Thymus (tissue), 11 donors: Measurements from ENCODE around the gene OSTF1. TPM values are rescaled to one million over a fixed set of nuclear protein-coding genes. Genes with fewer than 3 reads are reported as not detected.

Experiments
- DNase-seq, 9 donors: peaks; one replicate each; pipeline ENCODE4 v3.0.0-alpha.2; 2013; ENCODE audit warnings: low spot score in 9 of 9, low read depth in 6 of 9, missing footprints in 1 of 9
- H3K27ac ChIP-seq, 2 donors: one replicate each; pipeline ENCODE4 v1.5.1; 2013; ENCODE audit warnings: control low read depth in 1 of 2, low read depth in 1 of 2, low read length in 1 of 2, mild to moderate bottlenecking in 1 of 2, moderate library complexity in 1 of 2
- H3K27me3 ChIP-seq, 2 donors: one replicate each; pipeline ENCODE4 v1.5.1; 2013; ENCODE audit warnings: low read length in 1 of 2; ENCODE audit not compliant: control insufficient read depth in 2 of 2, insufficient read depth in 1 of 2
- H3K36me3 ChIP-seq, 2 donors: one replicate each; pipeline ENCODE4 v1.5.1; 2013; ENCODE audit warnings: low read length in 1 of 2, mild to moderate bottlenecking in 1 of 2, moderate library complexity in 1 of 2; ENCODE audit not compliant: control insufficient read depth in 2 of 2, insufficient read depth in 2 of 2
- H3K4me1 ChIP-seq, 2 donors: one replicate each; pipeline ENCODE4 v1.5.1; 2013; ENCODE audit warnings: low read length in 2 of 2; ENCODE audit not compliant: control insufficient read depth in 2 of 2, insufficient read depth in 2 of 2
- H3K4me3 ChIP-seq, 2 donors: one replicate each; pipeline ENCODE4 v1.5.1; 2013; ENCODE audit warnings: low read length in 2 of 2, control low read depth in 1 of 2, mild to moderate bottlenecking in 1 of 2
- H3K9me3 ChIP-seq, 2 donors: one replicate each; pipeline ENCODE4 v1.5.1; 2013; ENCODE audit warnings: low read length in 1 of 2, mild to moderate bottlenecking in 1 of 2; ENCODE audit not compliant: control insufficient read depth in 2 of 2, insufficient read depth in 1 of 2
- WGBS: extraction: QIAGEN DNeasy Blood & Tissue Kit; methylation state at CpG from one replicate; pipeline ENCODE4 v1.1.7; 2013; 5-methylcytosine and 5-hydroxymethylcytosine counted together
- polyA plus RNA-seq: library from polyadenylated mRNA; stranded (reverse); fragments of 200-250 nt; gene quantifications from one replicate; pipeline ENCODE4 v1.2.3, GENCODE V29; 2013
- total RNA-seq: library from RNA; stranded (reverse); fragments of 120-200 nt; gene quantifications from one replicate; pipeline ENCODE4 v1.2.4, GENCODE V29; 2013
- donor health status: healthy.

The OSTF1 gene
- total and polyA plus RNA-seq, 2 donors: 54.8 to 80.5 TPM

DNA sequence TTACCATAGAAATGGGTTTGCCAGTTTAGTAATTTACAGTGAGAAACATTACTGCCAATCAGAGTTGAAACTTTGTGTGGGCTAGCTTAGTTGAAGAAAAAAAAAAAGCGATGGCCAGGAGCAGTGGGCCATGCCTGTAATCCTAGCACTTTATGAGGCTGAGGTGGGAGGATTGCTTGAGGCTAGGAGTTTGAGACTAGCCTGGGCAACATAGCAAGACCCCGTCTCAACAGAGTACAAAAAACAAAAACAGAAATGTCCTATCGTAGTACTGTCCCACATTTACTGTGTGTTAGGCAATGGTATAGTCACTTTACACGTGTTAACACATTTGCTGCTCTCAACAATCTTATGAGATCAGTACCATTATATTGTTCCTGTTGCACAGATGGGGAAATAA, 2.3 kb downstream of the OSTF1 start:
- peaks cover 11 to 15% of the 10 kb centered on the region in 2 donors for H3K4me1 ChIP-seq
- no peaks in the 10 kb centered on the region for H3K27me3 ChIP-seq

DNA sequence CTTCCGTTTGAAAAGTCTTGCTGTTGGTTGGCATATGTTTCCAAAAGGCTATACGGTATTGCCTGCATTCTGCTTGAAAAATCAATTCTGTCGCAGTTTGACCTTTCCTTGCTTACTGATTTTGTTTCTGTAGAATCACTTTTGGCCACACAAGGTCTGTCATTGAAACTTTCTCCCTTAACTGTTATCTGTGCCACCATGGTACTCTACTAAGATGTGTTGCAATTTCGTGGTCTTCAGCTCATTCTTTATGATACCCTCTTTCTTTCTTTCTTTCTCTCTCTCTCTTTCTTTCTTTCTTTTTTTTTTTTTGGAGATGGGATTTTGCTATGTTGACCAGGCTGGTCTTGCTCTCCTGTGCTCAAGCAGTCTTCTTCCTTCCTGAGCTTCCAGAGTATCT, 4.5 kb downstream of the OSTF1 start:
- H3K27ac ChIP-seq: no peak overlapping the region

More for the DNA sequence above, 2.3 kb downstream of the OSTF1 start:
- Histone ChIP-seq H3K4me3 (no peak overlapping the region), H3K9me3 (no peaks in the 10 kb centered on the region), H3K36me3 (no peaks in the 10 kb centered on the region), H3K27ac (no peak overlapping the region)
- WGBS: 98% methylated on average over 4 of the region's 4 CpGs
- no peak for DNase-seq

DNA sequence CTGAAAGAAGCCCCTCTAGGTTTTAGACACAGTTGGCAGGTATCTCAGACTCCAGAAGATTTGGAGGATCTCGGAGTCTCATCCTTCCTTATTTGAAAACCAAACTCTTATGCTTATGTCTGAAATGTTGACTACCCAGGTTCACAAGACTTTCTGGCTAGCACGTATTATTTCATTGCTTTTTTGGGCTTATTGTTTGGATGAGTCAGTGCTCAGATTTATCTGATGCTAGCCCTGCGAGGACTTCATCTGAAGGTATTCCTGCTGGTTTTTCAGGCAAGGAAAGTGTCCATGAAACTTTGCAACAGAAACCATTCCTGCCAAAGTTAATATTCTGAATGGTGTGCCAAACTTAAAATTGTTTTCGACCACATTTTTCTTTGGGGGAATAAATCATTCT, 8.5 kb downstream of the OSTF1 start:
- H3K27me3 ChIP-seq: no peaks in the 10 kb centered on the region
- no peaks in the 10 kb centered on the region for H3K9me3 ChIP-seq
- H3K27ac ChIP-seq: no peak overlapping the region
- H3K4me1 ChIP-seq: no peaks in the 10 kb centered on the region
- WGBS: 96% methylated on average over 4 of the region's 4 CpGs
- no peaks in the 10 kb centered on the region for H3K36me3 ChIP-seq
- no peak overlapping the region for H3K4me3 ChIP-seq
- DNase-seq: no peak

More for the DNA sequence above, 4.5 kb downstream of the OSTF1 start:
- H3K4me3 ChIP-seq: no peak overlapping the region
- 98% methylated on average over 4 of the region's 4 CpGs for WGBS
- no peak for DNase-seq
- no peaks in the 10 kb centered on the region for H3K27me3 ChIP-seq
- no peaks in the 10 kb centered on the region for H3K36me3 ChIP-seq
- peaks cover 4 to 7% of the 10 kb centered on the region in 2 donors for H3K4me1 ChIP-seq
- no peaks in the 10 kb centered on the region for H3K9me3 ChIP-seq

DNA sequence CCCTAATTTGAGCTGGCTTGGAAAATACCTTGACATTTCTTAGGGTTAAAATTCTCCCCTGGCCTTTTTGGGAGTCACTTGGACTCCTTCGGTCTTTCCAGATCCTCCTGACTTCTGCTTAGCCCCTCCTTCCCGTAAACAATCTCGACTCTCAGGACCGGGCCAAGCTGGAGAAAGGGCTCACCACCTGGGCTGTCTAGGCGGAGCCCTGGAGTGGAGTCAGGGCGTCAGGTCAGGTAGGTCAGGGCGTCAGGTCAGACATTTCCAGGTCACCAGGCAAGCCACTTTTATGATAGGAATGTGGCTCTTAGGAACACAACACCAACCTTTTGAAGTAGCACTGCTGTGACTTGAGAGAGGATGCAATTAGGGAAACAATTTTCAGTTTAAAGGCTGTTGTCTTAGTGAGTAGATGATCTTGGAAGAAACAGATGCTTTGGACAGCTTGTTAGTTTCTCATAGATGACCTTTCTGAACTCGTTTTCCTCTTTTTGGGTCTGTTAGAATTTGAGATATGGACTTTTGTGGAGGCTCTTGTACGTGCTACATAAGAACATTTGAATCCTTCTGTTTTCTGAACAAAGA, 12.8 kb downstream of the OSTF1 start:
- no peaks in the 10 kb centered on the region for H3K36me3 ChIP-seq
- no peaks in the 10 kb centered on the region for H3K4me1 ChIP-seq
- no peak overlapping the region for H3K4me3 ChIP-seq
- H3K27me3 ChIP-seq: no peaks in the 10 kb centered on the region
- peak overlapping the region in 1 of 2 donors; percentile 26 for H3K27ac ChIP-seq
- DNase-seq: no peak
- WGBS: 94% methylated on average over 9 of the region's 9 CpGs
- H3K9me3 ChIP-seq: no peaks in the 10 kb centered on the region

DNA sequence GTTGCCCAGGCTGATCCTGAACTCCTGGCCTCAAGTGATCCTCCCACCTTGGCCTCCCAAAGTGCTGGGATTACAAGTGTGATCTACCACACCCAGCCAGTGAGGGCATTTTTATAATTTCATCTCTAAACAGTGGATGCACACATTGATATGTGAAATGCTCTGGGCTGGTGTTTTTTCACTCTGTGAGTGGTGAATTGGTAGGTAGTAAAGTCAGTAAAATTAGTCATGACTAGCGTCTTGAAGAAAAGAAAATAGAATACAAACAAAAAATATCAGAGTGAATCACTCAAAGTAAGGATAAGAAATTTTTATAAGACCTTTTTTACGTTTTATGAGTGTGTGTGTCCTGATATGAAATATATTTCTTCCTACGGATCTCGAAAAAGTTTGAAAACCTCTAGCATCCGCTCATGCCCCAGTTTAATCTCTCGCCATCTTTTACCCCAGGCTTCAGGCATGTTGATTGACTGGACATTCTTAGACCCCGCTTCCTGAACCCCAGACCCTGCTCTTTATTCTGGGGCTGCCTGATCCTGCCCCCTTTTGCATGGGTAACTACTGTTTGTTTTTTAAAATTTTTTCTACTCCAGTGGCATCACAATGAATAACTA, 14.0 kb downstream of the OSTF1 start:
- no peak overlapping the region for H3K4me3 ChIP-seq
- H3K4me1 ChIP-seq: no peaks in the 10 kb centered on the region
- no peak overlapping the region for H3K27ac ChIP-seq
- H3K9me3 ChIP-seq: no peaks in the 10 kb centered on the region
- no peaks in the 10 kb centered on the region for H3K36me3 ChIP-seq
- DNase-seq: no peak
- 98% methylated on average over 7 of the region's 7 CpGs for WGBS
- H3K27me3 ChIP-seq: no peaks in the 10 kb centered on the region

DNA sequence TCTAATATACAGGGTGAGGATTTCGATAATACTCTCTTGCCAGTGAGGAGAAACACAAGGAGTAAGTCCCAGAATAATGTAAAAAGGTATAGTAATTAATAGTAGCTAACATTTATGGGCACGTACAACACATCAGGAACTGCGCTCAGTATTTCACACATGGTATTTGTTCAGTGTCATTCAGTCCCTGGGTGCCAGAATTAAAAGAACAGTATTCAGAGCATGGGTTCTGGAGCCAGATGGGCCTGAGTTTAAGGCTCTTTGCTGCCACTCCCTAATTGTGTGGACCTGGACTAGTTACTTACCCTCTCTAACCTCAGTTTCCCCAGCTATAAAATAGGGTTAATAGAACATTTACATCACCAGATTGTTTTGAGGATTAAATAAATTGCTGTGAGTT, 16.3 kb downstream of the OSTF1 start:
- no peaks in the 10 kb centered on the region for H3K36me3 ChIP-seq
- DNase-seq: no peak
- H3K9me3 ChIP-seq: no peaks in the 10 kb centered on the region
- WGBS: 98% methylated on average over 3 of the region's 3 CpGs
- no peaks in the 10 kb centered on the region for H3K27me3 ChIP-seq
- H3K4me1 ChIP-seq: no peaks in the 10 kb centered on the region
- H3K27ac ChIP-seq: no peak overlapping the region
- no peak overlapping the region for H3K4me3 ChIP-seq

DNA sequence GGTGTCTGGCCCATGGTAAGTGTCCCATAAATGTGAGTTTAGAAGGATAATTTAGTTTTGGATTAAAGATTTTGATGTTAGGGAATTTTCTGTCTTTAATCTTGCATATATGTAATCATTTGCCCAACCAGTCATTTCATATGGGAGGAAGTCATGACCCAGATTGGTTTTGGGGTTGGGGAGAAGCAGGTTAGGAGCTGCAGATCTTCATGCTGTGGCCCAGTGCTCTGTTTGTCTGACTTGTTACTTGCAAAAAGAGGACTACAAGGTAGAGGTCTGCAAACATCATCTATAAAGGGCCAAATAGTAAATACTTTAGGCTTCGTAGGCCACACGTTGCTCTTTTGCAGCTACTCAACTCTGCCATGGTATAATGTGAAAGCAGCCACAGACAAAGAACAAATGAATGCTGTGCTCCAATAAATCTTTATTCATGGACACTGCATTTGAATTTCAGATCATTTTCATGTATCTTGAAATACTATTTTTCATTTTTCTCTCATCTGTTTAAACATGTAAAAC, 16.8 kb downstream of the OSTF1 start:
- DNase-seq: no peak
- H3K27ac ChIP-seq: no peak overlapping the region
- WGBS: 97% methylated on average over 2 of the region's 2 CpGs
- no peaks in the 10 kb centered on the region for H3K4me1 ChIP-seq
- H3K4me3 ChIP-seq: no peak overlapping the region
- H3K9me3 ChIP-seq: no peaks in the 10 kb centered on the region
- H3K27me3 ChIP-seq: no peaks in the 10 kb centered on the region
- no peaks in the 10 kb centered on the region for H3K36me3 ChIP-seq

DNA sequence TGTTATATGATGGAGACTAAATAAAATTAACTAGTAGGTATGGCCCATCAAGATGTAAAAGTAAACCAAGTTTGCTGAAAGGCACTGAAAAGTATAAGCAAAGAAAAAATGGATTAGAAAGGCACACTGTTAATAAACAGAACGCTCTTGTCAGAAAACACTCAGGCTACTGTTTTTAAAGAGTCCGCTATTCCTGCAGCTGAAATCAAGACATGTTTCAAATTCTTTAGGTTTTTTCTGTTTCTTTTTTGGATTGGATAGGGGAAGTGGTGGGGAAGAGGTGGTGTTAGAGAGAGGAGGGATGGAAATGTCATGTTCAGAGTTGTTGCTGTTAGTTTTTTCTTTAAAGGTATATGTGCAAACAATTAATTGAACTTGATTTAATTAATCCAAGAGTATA, 17.5 kb downstream of the OSTF1 start:
- H3K36me3 ChIP-seq: no peaks in the 10 kb centered on the region
- no peak overlapping the region for H3K4me3 ChIP-seq
- H3K9me3 ChIP-seq: no peaks in the 10 kb centered on the region
- DNase-seq: no peak
- no peaks in the 10 kb centered on the region for H3K4me1 ChIP-seq
- no peak overlapping the region for H3K27ac ChIP-seq
- H3K27me3 ChIP-seq: no peaks in the 10 kb centered on the region
- WGBS: 92% methylated on average over 2 of the region's 2 CpGs

DNA sequence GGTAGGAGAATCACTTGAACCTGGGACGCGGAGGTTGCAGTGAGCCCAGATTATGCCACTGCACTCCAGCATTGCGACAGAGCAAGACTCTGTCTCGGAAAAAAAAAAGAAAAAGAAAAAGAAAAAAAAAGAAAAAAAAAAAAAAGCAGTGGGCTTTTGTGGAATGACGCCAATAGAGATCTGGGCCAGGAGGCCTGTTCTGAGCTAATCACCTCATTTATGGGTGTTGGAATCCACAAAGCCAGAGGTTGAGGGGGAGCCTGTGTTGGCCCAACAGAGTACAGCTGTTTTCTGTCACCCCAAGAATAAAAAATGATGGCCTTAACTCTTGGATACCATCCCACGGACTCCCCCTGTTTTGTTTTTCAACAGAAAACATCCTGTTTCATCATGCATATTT, 18.5 kb downstream of the OSTF1 start:
- 94% methylated on average over 6 of the region's 6 CpGs for WGBS
- Histone ChIP-seq H3K27me3 (no peaks in the 10 kb centered on the region), H3K4me3 (no peak overlapping the region), H3K9me3 (no peaks in the 10 kb centered on the region), H3K4me1 (no peaks in the 10 kb centered on the region), H3K36me3 (no peaks in the 10 kb centered on the region), H3K27ac (no peak overlapping the region)
- DNase-seq: no peak
